ENCODE results near the gene NLGN4X.

- no peak for TF ChIP-seq CTCF (conservative IDR thresholded peaks at IDR 0.05; ENCODE audit: low read depth, low read length)
- TF ChIP-seq EZH2 (IDR thresholded peaks at IDR 0.05; ENCODE audit: borderline replicate concordance, low read depth, low read length, poor library complexity, severe bottlenecking): no peak
Measured at GRCh38 chrX:6257025-6257424, 28.4 kb upstream of the NLGN4X start.
